Measurements from ENCODE around the gene CHRDL1. TPM values are rescaled to one million over a fixed set of nuclear protein-coding genes. Genes with fewer than 3 reads are reported as not detected.
"Not testable (repeated sequence)": the region's sequence is repeated elsewhere in the genome, so short reads cannot be mapped to it uniquely, and the experiment has no call there.

CHRDL1 gene
- total RNA-seq (2014; rRNA removed; shearing (Covaris generic)): not detected in 2 replicates

- DNase-seq (ENCODE audit: low spot score): no peak
These were observed at the start of gene CHRDL1 for GRCh38 chrX:110795645-110796406. Gene CHRDL1 (minus strand): TSS chrX:110795817. CDS start chrX:110792181, 3,636 bp downstream.

- DNase-seq (ENCODE audit: low spot score): no peak
These were observed 41.4 kb upstream of the CHRDL1 start for GRCh38 chrX:110836982-110837381.

GRCh38 chrX:110836451-110836850 lies 40.8 kb upstream of the CHRDL1 start:
- no peak for DNase-seq (ENCODE audit: low spot score)

GRCh38 chrX:110836001-110836400 lies 40.4 kb upstream of the CHRDL1 start:
- no peak for DNase-seq (ENCODE audit: low spot score)

GRCh38 chrX:110825972-110826371 lies 30.4 kb upstream of the CHRDL1 start:
- no peak for DNase-seq (ENCODE audit: low spot score)

GRCh38 chrX:110816543-110816942 lies 20.9 kb upstream of the CHRDL1 start:
- not testable (repeated sequence) for DNase-seq (ENCODE audit: low spot score)

GRCh38 chrX:110806145-110806544 lies 10.5 kb upstream of the CHRDL1 start:
- no peak for DNase-seq (ENCODE audit: low spot score)

- no peak for DNase-seq (ENCODE audit: low spot score)
These were observed 9.7 kb upstream of the CHRDL1 start for GRCh38 chrX:110805303-110805702.

- no peak for DNase-seq (ENCODE audit: low spot score)
These were observed 8.8 kb upstream of the CHRDL1 start for GRCh38 chrX:110804446-110804845.

- no peak for DNase-seq (ENCODE audit: low spot score)
These were observed 7.9 kb upstream of the CHRDL1 start for GRCh38 chrX:110803506-110803905.

- no peak for DNase-seq (ENCODE audit: low spot score)
These were observed 735 bp upstream of the CHRDL1 start for GRCh38 chrX:110796407-110796697.

GRCh38 chrX:110794601-110795000 lies 1.0 kb downstream of the CHRDL1 start:
- DNase-seq (ENCODE audit: low spot score): no peak

GRCh38 chrX:110791071-110791470 lies 4.5 kb downstream of the CHRDL1 start:
- DNase-seq (ENCODE audit: low spot score): no peak

- no peak for DNase-seq (ENCODE audit: low spot score)
These were observed 9.1 kb downstream of the CHRDL1 start for GRCh38 chrX:110786486-110786885.

- no peak for DNase-seq (ENCODE audit: low spot score)
These were observed 35.8 kb downstream of the CHRDL1 start for GRCh38 chrX:110759785-110760184.

- no peak for DNase-seq (ENCODE audit: low spot score)
These were observed 36.7 kb downstream of the CHRDL1 start for GRCh38 chrX:110758781-110759422.

- no peak for DNase-seq (ENCODE audit: low spot score)
These were observed 40.0 kb downstream of the CHRDL1 start for GRCh38 chrX:110755611-110756010.

- no peak for DNase-seq (ENCODE audit: low spot score)
These were observed 40.6 kb downstream of the CHRDL1 start for GRCh38 chrX:110755061-110755460.

- no peak for DNase-seq (ENCODE audit: low spot score)
These were observed 45.0 kb downstream of the CHRDL1 start for GRCh38 chrX:110750526-110751189.

GRCh38 chrX:110748256-110748806 lies 47.3 kb downstream of the CHRDL1 start:
- DNase-seq (ENCODE audit: low spot score): no peak

GRCh38 chrX:110746014-110746413 lies 49.6 kb downstream of the CHRDL1 start:
- DNase-seq (ENCODE audit: low spot score): no peak

GRCh38 chrX:110745288-110745687 lies 50.3 kb downstream of the CHRDL1 start:
- DNase-seq (ENCODE audit: low spot score): no peak
